ENCODE measurements around the gene SLC12A8.

The SLC12A8 gene

DNA sequence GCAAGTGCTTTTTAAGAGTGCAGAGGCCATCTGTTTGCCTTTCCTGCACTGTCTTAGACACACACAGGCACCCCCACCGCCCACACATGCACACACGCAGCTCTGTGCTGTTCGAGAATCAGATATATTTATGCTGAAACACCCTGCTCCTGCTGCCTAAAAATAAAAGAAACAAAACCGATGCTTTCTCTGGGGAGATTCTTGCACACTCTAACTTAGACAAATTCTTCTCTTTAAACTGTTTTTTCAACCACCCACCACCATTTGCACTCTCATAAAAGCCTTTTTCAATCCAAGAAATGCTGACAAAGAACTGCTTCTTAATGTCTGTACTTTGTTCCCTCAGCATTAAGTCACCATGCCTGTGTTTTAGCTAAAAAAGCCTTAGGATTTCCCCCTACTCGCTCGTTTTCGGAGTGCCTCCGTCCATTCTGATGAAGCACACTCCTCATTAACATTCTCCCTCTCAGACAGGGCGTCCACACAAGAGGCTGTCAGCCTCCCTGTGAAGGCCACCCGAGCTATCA is 26.2 kb downstream of the SLC12A8 start:
- no peak for DNase-seq

GRCh38 chr3:125185805-125186204 is 26.7 kb downstream of the SLC12A8 start:
- no peak for DNase-seq

- DNase-seq, result no peak
Measured at GRCh38 chr3:125179884-125180240, 32.7 kb downstream of the SLC12A8 start.

- DNase-seq, result no peak
Measured at GRCh38 chr3:125179143-125179883, 33.2 kb downstream of the SLC12A8 start.

GRCh38 chr3:125177746-125178145 is 34.8 kb downstream of the SLC12A8 start:
- no peak for DNase-seq

- DNase-seq, result no peak
Measured at GRCh38 chr3:125175295-125176078, 37.1 kb downstream of the SLC12A8 start.

DNA sequence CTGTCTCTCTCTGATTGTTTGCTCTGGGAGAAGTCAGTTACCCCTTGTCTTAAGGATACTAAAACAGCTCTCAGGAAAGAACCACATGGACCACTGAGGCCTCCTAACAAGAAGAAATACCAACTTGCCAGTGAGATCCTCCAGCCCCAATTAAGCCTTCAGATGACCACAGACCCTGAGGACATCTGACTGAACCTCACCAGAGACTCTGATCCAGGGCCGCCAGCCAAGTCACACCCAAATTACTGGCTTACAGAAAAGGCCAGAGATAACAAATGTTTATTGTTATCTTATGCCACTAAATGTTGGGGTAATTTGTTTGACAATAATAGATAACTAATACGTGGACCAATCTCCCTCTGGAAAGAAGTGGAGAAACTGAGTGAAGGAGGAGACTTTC is 40.2 kb downstream of the SLC12A8 start:
- no peak for DNase-seq

GRCh38 chr3:125168711-125169393 is 43.7 kb downstream of the SLC12A8 start:
- DNase-seq, result no peak

DNA sequence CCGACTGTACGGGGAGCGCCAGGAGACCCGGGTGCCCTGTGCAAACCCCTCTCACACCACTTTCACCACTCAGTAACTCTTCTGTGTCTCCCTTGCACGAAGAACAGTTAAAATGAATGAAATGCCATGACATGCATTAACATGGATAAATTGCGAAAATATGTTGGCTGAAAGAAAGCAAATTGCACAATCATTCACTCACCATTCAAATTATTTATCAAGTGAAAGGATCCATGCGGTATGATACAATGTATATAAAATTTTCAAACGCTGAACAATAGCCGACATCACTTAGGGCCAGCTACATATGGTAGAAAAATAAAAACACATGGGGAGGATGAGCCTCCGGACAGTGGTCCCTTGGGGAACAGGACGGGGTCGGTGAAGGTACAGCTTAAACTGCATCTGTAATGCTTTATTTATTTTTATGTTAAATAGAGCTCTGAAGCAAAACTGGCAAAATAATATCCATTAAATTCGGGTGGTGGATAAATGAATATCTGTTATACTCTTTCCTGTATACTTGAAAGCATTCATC is 45.9 kb downstream of the SLC12A8 start:
- no peak for DNase-seq

GRCh38 chr3:125165948-125166553 is 46.5 kb downstream of the SLC12A8 start:
- no peak for DNase-seq

DNA sequence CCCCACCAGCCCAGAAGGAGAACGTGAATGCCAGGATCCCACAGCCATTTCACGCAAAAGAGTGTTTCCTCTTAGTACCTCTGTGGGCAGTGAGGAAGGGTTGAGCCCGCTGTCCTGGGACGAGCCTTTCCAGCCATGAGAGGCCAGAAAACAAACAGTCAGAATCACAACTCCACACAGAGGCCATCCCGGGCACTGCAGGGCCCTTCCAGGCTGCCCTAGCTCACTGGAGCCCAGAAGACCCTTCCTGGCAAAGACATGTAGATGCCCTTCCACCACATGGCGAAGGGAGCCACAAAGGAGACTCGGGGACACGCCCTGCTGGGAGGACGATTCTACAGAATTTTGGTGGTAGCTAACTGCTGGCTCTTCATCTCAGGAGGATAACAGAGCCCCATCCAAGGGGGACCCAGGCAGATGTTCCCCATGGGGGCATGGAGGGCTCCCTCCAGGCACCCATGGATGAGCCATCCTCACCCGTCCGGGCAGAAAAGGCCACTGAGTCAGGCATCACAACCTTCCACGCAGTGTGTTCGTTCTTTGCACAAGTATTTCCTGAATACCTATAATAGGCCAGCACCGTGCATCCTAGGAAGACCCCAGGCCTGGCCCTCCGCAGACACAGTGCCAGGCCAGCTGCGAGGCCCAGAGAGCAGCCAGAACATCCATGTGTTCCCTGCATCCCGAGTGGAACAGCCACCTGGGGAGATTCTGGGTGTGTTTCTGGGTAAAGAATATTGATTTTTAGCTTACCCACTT is 47.2 kb downstream of the SLC12A8 start:
- DNase-seq, result no peak

DNA sequence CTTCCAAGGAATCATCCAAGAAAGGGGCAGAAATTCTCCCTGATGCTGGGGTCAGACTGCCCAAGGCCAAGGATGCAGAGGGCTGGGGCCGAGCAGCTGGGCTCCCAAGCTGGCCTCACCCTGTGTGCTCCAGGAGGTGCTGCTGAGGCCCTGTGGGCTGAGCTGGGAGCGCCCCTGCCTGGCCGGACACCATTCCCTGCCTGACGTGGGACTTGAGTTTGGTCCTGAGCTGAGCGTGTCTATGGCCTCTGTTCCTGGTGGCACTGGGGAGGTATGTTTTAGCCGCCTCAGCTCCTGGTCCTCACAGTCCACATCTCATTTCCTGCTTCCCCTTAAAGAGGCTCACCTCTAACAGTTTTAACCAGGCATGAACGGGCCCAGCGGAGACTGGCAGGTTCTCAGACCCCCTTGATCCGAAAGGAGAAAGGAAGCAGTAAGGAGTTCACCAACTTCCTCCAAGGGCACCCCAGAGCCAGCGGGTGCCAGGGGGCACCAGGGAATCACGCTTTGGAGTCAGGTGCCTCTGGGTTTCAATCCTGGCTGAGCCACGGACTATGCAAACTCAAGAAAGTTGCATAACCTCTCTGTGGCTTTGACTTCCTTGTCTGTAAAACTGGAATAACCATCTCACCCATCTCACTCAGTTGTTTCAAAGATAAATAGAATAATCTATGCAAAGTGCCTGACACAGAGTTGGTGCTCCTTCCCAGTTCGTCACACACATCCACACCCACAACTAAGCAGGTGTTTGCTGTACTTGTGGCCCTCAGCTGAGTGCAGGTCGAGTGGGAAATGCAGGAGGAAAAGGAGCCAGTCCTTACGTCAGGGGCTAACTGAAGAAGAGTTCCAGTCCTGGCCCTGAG is 48.6 kb downstream of the SLC12A8 start:
- no peak for DNase-seq

DNA sequence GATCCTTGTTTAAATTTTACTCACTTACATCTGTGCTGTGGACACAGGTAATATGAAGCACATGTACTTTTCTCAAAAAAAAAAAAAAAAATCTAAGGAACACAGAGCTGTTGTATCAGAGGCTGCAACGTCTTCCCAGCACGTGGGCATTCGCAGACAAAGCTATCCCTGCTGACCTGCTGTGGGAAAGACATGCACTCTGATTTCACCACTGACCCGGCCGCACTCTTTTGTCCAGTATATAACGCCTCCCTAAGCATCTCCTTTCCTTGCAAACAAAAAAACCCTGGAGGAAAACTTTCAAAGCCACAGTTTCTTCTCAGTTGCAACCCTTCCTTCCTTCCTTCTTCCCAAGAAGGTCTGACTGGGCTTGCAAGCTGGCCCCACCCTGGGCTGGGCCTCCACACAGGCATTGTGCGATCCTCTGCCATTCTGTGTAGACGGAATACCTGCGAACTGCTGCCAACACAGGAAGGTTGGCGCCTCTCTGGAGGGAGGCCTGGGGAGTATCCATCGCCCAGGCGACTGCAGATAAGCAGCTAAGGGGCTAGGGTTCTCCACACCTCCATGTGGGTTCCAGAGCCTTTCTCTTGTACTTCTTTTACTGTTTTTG is 50.8 kb downstream of the SLC12A8 start:
- no peak for DNase-seq

DNA sequence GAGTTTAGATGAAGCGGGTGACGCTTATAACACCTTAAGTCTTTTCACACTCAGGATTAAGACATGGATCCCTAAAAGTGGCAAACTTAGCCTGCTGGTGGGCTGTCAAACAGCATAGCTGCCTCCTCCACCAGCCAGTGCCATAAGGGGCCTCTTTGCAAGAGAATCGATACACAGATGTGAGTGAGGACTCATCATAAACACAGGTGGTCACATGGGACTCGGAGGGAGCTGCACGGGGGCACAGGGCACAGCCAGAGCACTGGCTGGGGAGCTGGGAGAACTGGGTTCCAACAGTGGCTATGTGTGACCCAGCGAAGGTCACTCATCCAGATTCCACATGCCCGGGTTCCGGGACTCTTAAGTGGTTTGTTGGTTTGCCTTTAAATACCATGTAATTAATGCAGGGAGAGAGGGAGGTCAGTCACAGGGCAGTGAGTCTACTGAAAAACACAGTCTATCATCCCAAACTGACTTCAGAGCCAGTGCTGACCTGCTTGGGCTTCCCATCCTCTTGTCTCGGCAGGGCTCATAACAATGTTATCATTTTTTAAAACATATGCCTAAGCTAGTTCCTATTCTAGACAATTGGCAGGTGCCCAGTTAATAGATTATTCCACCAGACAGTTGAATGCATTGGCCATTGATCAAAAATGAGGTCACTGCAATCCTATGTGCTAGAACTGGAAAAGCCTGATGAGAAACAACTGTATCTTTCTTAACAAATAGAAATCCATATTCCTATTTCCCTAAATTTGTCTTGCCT is 51.8 kb downstream of the SLC12A8 start:
- no peak for DNase-seq

GRCh38 chr3:125157183-125157582 is 55.4 kb downstream of the SLC12A8 start:
- DNase-seq, result no peak

DNA sequence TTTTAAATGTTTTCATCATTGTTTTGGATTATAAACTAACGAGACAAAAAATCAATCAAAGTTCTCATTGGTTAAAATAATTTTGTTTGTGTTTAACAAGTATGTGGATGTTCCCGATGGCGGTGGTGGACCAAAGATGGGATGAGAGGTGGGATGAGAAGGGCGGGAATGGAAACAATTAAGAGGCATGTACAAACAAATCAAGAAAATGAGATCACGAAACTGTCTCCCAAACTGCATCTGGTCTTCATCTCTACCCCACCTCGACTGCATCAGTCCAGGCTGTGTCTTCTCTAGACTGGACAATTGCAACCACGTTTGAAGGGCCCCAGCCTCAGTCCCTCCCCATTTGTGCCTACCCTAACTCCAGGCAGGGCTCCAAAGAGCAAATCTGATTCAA is 56.1 kb downstream of the SLC12A8 start:
- no peak for DNase-seq

- no peak for DNase-seq
Measured at GRCh38 chr3:125154800-125155269, 57.7 kb downstream of the SLC12A8 start.

- no peak for DNase-seq
Measured at GRCh38 chr3:125154110-125154509, 58.4 kb downstream of the SLC12A8 start.

GRCh38 chr3:125152951-125153350 is 59.6 kb downstream of the SLC12A8 start:
- DNase-seq, result no peak

- DNase-seq, result no peak
Measured at GRCh38 chr3:125151916-125152315, 60.6 kb downstream of the SLC12A8 start.
